Mesendoderm (in vitro differentiated cells): ENCODE measurements around the gene DNPH1.

Experiments
- DNase-seq: peaks from one replicate; pipeline ENCODE4 v3.0.0; 2013
- H2AK5ac ChIP-seq: 2 replicates; pipeline ENCODE4 v1.6.1; 2013; ENCODE audit warnings: low read length, inconsistent platforms
- H2BK120ac ChIP-seq: 2 replicates; pipeline ENCODE4 v1.6.1; 2013; ENCODE audit warnings: low read depth, mild to moderate bottlenecking, low read length, moderate library complexity, mixed read lengths
- H2BK15ac ChIP-seq: replicated peaks from 2 replicates; pipeline ENCODE4 v1.6.1; 2013; ENCODE audit warnings: low read depth, mild to moderate bottlenecking, moderate library complexity
- H2BK5ac ChIP-seq: 2 replicates; pipeline ENCODE4 v1.6.1; 2013; ENCODE audit warnings: low read length, inconsistent platforms
- H3K18ac ChIP-seq: 2 replicates; pipeline ENCODE4 v1.6.1; 2013; ENCODE audit warnings: mild to moderate bottlenecking, low read length, mixed read lengths
- H3K23ac ChIP-seq: one replicate; pipeline ENCODE4 v1.6.1; 2013; ENCODE audit warnings: low read length
- H3K27ac ChIP-seq: 2 replicates; pipeline ENCODE4 v1.5.1; 2013; ENCODE audit warnings: low read depth, mild to moderate bottlenecking, inconsistent platforms, low read length, moderate library complexity
- H3K27me3 ChIP-seq: 2 replicates; pipeline ENCODE4 v1.6.1; 2013; ENCODE audit warnings: low read length, control low read depth, mild to moderate bottlenecking, inconsistent platforms; ENCODE audit not compliant: insufficient read depth, poor library complexity
- H3K36me3 ChIP-seq: 2 replicates; pipeline ENCODE4 v1.6.1; 2013; ENCODE audit warnings: low read length, inconsistent platforms; ENCODE audit not compliant: control insufficient read depth, insufficient read depth
- H3K4ac ChIP-seq: one replicate; pipeline ENCODE4 v1.6.1; 2013; ENCODE audit warnings: low read depth, mild to moderate bottlenecking, low read length, moderate library complexity
- H3K4me1 ChIP-seq: 2 replicates; pipeline ENCODE4 v1.6.1; 2013; ENCODE audit warnings: low read depth, low read length, inconsistent platforms; ENCODE audit not compliant: control insufficient read depth
- H3K4me2 ChIP-seq: 2 replicates; pipeline ENCODE4 v1.6.1; 2013; ENCODE audit warnings: low read length
- H3K4me3 ChIP-seq: 2 replicates; pipeline ENCODE4 v1.5.1; 2013; ENCODE audit warnings: mild to moderate bottlenecking, low read length
- H3K56ac ChIP-seq: one replicate; pipeline ENCODE4 v1.6.1; 2013; ENCODE audit warnings: low read length
- H3K79me1 ChIP-seq: 2 replicates; pipeline ENCODE4 v1.6.1; 2013; ENCODE audit warnings: low read length, inconsistent platforms
- H3K79me2 ChIP-seq: 2 replicates; pipeline ENCODE4 v1.6.1; 2013; ENCODE audit warnings: mild to moderate bottlenecking, low read length; ENCODE audit not compliant: control insufficient read depth, insufficient read depth
- H3K9ac ChIP-seq: 2 replicates; pipeline ENCODE4 v1.6.1; 2013; ENCODE audit warnings: low read length, inconsistent platforms
- H4K5ac ChIP-seq: one replicate; pipeline ENCODE4 v1.6.1; 2013; ENCODE audit warnings: low read length
- H4K8ac ChIP-seq: one replicate; pipeline ENCODE4 v1.6.1; 2013; ENCODE audit warnings: low read depth, mild to moderate bottlenecking, control low read depth, low read length, moderate library complexity
- WGBS: extraction: QIAGEN DNeasy Blood & Tissue Kit; methylation state at CpG from one replicate; pipeline ENCODE4 v1.1.7; 2013; ENCODE audit warnings: low lambda C conversion rate, missing lambda C conversion rate; ENCODE audit not compliant: insufficient coverage; ENCODE audit errors: extremely low coverage; 5-methylcytosine and 5-hydroxymethylcytosine counted together

The DNPH1 gene

DNA sequence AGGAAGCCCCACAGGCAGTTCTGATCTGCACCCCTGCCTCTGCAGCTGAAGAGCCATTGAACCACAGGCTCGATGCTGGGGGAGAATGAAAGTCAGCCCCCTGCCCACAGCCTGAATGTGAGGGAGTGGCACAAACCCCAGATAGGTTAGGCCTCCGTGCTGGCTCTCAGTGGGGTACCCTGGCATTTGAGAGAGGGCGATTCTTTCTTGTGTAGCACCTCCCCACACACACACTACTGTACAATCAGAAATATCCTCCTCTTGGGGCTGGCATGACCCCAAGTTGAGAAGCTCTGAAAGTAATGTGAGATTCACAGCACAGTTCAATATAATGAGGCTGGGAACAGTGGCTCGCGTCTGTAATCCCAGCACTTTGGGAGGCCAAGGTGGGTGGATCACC is 31.9 kb upstream of the DNPH1 start:
- H4K5ac ChIP-seq: no peak overlapping the region
- H3K23ac ChIP-seq: no peak overlapping the region
- H3K36me3 ChIP-seq: no peaks in the 10 kb centered on the region
- no peak overlapping the region for H3K4me2 ChIP-seq
- no peak overlapping the region for H2BK5ac ChIP-seq
- WGBS: no CpG with 5 or more reads among the region's 5 CpGs
- no peaks in the 10 kb centered on the region for H3K4me1 ChIP-seq
- no peaks in the 10 kb centered on the region for H3K79me1 ChIP-seq
- H3K4me3 ChIP-seq: no peak overlapping the region
- H4K8ac ChIP-seq: no peak overlapping the region
- no peak overlapping the region for H2BK120ac ChIP-seq
- H2AK5ac ChIP-seq: no peak overlapping the region
- H3K79me2 ChIP-seq: no peaks in the 10 kb centered on the region
- no peak for DNase-seq
- no peak overlapping the region for H2BK15ac ChIP-seq
- no peak overlapping the region for H3K56ac ChIP-seq
- no peak overlapping the region for H3K27ac ChIP-seq
- H3K9ac ChIP-seq: no peak overlapping the region
- H3K27me3 ChIP-seq: no peaks in the 10 kb centered on the region
- no peak overlapping the region for H3K18ac ChIP-seq
- H3K4ac ChIP-seq: no peak overlapping the region

DNA sequence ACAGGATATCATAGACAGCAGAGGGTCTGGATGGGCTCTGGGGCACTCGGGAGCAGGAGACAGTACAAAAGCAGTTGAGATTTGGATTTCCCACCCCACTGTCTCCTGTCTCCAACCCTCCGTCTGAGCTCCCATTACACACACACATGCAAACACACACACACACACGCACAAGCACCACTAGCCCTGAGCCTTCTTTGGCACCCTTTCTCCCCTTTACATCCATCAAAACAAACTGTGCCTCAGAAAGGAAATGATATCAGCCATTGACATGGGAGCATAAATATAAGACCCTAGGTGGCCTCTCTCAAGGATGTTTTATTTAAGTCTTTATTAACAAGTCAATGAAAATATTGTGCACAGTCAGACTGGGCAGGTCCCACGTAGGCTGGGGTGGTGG is 31.5 kb upstream of the DNPH1 start:
- Histone ChIP-seq H3K36me3 (no peaks in the 10 kb centered on the region), H4K5ac (no peak overlapping the region), H2BK15ac (no peak overlapping the region), H3K56ac (no peak overlapping the region), H3K27ac (no peak overlapping the region), H4K8ac (no peak overlapping the region), H3K18ac (no peak overlapping the region), H3K4ac (no peak overlapping the region), H3K23ac (no peak overlapping the region), H2BK120ac (no peak overlapping the region), H3K4me3 (no peak overlapping the region), H3K4me2 (no peak overlapping the region), H3K27me3 (no peaks in the 10 kb centered on the region), H3K4me1 (no peaks in the 10 kb centered on the region), H2BK5ac (no peak overlapping the region), H3K79me1 (no peaks in the 10 kb centered on the region), H3K79me2 (no peaks in the 10 kb centered on the region), H3K9ac (no peak overlapping the region), H2AK5ac (no peak overlapping the region)
- WGBS: no CpG with 5 or more reads among the region's 4 CpGs
- DNase-seq: no peak

DNA sequence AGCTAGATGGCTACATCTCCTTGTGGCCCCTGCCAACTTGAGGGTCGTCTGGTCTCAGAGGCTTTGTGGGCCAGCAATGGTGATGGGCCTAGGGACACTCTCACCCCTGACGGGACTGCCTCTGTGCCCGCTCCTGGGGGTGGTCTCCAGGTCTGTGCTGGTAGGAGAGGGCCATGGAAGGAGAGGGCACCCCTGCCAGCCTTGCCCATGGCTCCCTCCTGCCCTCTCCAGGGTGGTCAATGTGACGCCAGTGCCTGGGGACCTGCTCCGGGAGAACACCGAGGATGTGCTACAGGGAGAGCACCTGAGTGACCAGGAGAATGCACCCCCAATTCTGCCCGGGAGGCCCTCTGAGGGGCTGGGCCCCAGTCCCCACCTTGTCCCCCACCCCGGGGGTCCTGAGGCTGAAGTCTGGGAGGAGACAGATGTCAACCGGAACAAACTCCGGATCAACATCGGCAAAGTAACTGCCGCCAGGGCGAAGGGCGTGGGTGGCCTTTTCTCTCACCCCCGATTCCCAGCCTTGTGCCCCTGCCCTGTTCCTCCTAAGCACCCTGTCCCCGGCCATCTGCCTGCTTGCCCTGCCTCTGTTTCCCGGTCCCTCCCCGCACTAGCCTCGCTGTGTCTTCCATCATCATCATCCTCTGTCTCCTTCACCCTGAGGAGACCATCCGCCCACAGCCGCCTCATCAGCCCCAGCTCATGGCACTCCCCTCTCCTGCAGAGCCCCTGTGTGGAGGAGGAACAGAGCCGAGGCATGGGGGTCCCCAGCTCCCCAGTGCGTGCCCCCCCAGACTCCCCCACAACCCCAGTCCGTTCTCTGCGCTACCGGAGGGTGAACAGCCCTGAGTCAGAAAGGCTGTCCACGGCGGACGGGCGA is 29.8 kb upstream of the DNPH1 start:
- Histone ChIP-seq H3K4me2 (no peak overlapping the region), H3K4me3 (no peak overlapping the region), H2BK15ac (no peak overlapping the region), H3K36me3 (no peaks in the 10 kb centered on the region), H2BK5ac (no peak overlapping the region), H3K18ac (no peak overlapping the region), H3K23ac (no peak overlapping the region), H2BK120ac (no peak overlapping the region), H4K8ac (no peak overlapping the region), H3K56ac (no peak overlapping the region), H3K79me2 (no peaks in the 10 kb centered on the region), H3K27me3 (no peaks in the 10 kb centered on the region), H2AK5ac (no peak overlapping the region), H3K79me1 (no peaks in the 10 kb centered on the region), H3K4me1 (no peaks in the 10 kb centered on the region), H3K4ac (no peak overlapping the region), H4K5ac (no peak overlapping the region), H3K27ac (no peak overlapping the region), H3K9ac (no peak overlapping the region)
- no peak for DNase-seq
- WGBS: no CpG with 5 or more reads among the region's 30 CpGs

DNA sequence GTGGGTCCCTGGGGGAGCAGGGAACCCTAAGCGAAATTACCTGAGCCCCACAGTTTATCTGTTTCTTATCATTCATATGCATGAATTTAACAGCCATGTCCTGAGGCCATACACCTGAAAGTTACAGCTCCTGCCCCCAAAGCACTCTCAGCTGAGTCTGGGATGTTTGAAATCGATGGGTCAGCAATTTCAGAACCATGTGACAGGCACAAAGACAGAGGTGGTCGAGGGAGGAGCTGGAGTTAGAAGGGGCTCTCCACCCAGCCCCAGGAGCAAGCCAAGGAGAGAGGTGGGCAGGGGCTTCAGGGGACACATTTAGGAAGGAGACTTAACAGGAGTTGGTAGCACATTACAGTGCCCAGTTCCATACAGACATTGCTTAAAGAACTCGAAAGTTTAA is 28.9 kb upstream of the DNPH1 start:
- no peak overlapping the region for H2BK15ac ChIP-seq
- no peak overlapping the region for H4K8ac ChIP-seq
- no peak overlapping the region for H3K4me2 ChIP-seq
- H3K18ac ChIP-seq: no peak overlapping the region
- no peaks in the 10 kb centered on the region for H3K4me1 ChIP-seq
- no peak overlapping the region for H2AK5ac ChIP-seq
- no peak overlapping the region for H3K9ac ChIP-seq
- no peak for DNase-seq
- H3K27ac ChIP-seq: no peak overlapping the region
- no peaks in the 10 kb centered on the region for H3K36me3 ChIP-seq
- no peak overlapping the region for H3K23ac ChIP-seq
- no peak overlapping the region for H2BK120ac ChIP-seq
- no peak overlapping the region for H2BK5ac ChIP-seq
- no peaks in the 10 kb centered on the region for H3K27me3 ChIP-seq
- H3K79me2 ChIP-seq: no peaks in the 10 kb centered on the region
- no peak overlapping the region for H4K5ac ChIP-seq
- no peaks in the 10 kb centered on the region for H3K79me1 ChIP-seq
- WGBS: no CpG with 5 or more reads among the region's 4 CpGs
- no peak overlapping the region for H3K4me3 ChIP-seq
- no peak overlapping the region for H3K56ac ChIP-seq
- H3K4ac ChIP-seq: no peak overlapping the region

DNA sequence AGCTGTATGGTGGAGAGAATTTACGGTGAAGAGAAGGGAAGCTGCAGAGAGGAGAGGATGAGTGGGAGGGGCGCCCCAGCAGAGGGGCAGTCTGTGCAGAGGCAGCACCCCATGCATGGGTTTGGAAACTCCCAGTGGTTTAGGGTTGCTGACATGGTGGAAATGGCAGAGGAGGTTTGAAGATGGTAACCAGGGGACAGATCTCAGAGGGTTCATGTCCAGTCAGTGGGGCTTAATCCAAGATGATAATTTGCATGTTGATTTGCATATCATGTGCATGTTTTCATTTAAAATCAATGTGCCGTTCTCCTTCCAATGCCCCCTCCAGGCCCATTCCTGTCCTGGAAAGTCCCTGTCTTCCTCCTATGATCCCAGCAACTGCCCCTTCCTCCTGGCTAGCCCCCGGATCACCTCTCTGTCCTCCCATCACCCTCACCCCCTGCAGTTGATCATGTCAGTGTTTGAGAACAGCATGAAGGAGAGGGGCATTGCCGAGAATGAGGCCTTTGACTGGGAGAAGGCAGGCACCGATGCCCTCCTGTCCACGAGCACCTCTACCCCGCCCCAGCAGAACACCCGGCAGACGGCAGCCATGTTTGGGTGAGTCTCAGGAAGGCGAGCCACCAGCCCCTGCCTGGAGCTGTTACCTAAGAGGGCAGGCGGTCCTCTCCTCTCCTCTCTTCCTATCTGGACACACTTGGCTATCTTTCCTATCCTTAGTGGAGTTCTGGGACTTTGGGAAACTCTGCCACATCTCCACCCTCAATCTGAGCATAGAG is 28.3 kb upstream of the DNPH1 start:
- Histone ChIP-seq H3K4me3 (no peak overlapping the region), H3K27ac (no peak overlapping the region), H3K4me1 (no peaks in the 10 kb centered on the region), H3K4me2 (no peak overlapping the region), H3K18ac (no peak overlapping the region), H2BK5ac (no peak overlapping the region), H3K23ac (no peak overlapping the region), H4K8ac (no peak overlapping the region), H3K9ac (no peak overlapping the region), H2BK120ac (no peak overlapping the region), H2BK15ac (no peak overlapping the region), H3K56ac (peak overlapping the region; percentile 15), H4K5ac (no peak overlapping the region), H3K79me2 (no peaks in the 10 kb centered on the region), H3K79me1 (no peaks in the 10 kb centered on the region), H2AK5ac (no peak overlapping the region), H3K27me3 (no peaks in the 10 kb centered on the region), H3K36me3 (no peaks in the 10 kb centered on the region), H3K4ac (no peak overlapping the region)
- WGBS: no CpG with 5 or more reads among the region's 12 CpGs
- DNase-seq: no peak
